Peyer's patch (tissue), 4 donors: ENCODE data around the gene CFAP20DC.

Experiments used
- CTCF ChIP-seq, 6 experiments: fragments of 450-650 bp in 4 of 6; fragments of 200-600 bp in 2 of 6; sonication (generic) in 1 of 6; IDR thresholded peaks; one replicate each; pipeline ENCODE4 v1.5.1; 2017 to 2019; ENCODE audit warnings: antibody characterized with exemption in 6 of 6, mild to moderate bottlenecking in 3 of 6, moderate library complexity in 1 of 6
- POLR2A ChIP-seq, 2 donors: fragments of 450-650 bp; IDR thresholded peaks; one replicate each; pipeline ENCODE4 v1.5.1; 2017; ENCODE audit warnings: antibody characterized with exemption in 2 of 2, mild to moderate bottlenecking in 2 of 2, moderate library complexity in 2 of 2

DNA sequence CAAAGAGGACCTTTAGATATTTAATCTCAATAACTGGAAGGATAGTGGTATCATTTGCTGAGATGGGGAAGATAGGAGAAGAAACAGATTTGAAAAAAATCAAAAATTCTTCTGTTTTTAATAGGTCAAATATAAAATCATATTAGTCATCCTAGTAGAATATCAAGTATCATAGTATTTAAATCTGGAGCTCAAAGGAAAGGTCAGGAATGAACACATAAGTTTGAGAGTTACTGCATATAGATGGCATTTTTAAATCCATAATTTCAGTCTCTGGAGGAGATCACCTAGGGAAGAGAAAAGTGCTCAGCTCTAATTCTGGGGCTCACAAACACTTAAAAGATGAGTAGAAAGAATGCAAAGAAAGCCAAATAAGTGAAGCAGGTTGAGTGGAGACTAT, 24.9 kb upstream of the CFAP20DC start:
- TF ChIP-seq CTCF (IDR thresholded peaks at IDR 0.05) (no peak), POLR2A (IDR thresholded peaks at IDR 0.05) (no peak)
